Activated T-cell treated with anti-CD3 and anti-CD28 coated beads, Interleukin-2, amount 50 U/mL, for 72 hours (primary cell): ENCODE results near the gene PACS2. TPM values are rescaled to one million over a fixed set of nuclear protein-coding genes. Genes with fewer than 3 reads are reported as not detected.

ENCODE experiments used
- ATAC-seq, 2 donors: fragments of 150-1000 bp; cut with Tn5 transposase; replicated peaks in 1 of 2; 2 replicates each; pipeline ENCODE4 v1.10.0; 2021; ENCODE audit warnings: moderate library complexity in 2 of 2, mild to moderate bottlenecking in 1 of 2
- DNase-seq, 2 donors: peaks; one replicate each; pipeline ENCODE4 v3.0.0; 2021 to 2022; ENCODE audit warnings: mixed read lengths in 1 of 2
- H3K27ac Mint-ChIP-seq: one replicate; pipeline ENCODE4 v1.8.0; 2022; ENCODE audit warnings: mild to moderate bottlenecking, moderate library complexity, mixed read lengths
- H3K27me3 Mint-ChIP-seq: one replicate; pipeline ENCODE4 v1.8.0; 2022; ENCODE audit warnings: low read depth, mixed read lengths
- H3K36me3 Mint-ChIP-seq, 2 donors: one replicate each; pipeline ENCODE4 v1.8.0; 2022; ENCODE audit warnings: mixed read lengths in 2 of 2, mild to moderate bottlenecking in 1 of 2; ENCODE audit not compliant: insufficient read depth in 2 of 2
- H3K4me1 Mint-ChIP-seq: one replicate; pipeline ENCODE4 v1.8.0; 2022; ENCODE audit warnings: low read depth, mixed read lengths
- H3K4me3 Mint-ChIP-seq, 2 donors: one replicate each; pipeline ENCODE4 v1.8.0; 2022; ENCODE audit warnings: mild to moderate bottlenecking in 2 of 2, mixed read lengths in 2 of 2, moderate library complexity in 2 of 2
- H3K9me3 Mint-ChIP-seq, 2 donors: one replicate each; pipeline ENCODE4 v1.8.0; 2022; ENCODE audit warnings: mixed read lengths in 2 of 2
- total RNA-seq, 2 donors: library from RNA; stranded (reverse); gene quantifications; one replicate each; pipeline ENCODE4 v1.2.3, GENCODE V29; 2022

PACS2 gene
- total RNA-seq, 2 donors from 2014 or later, result 36.5 to 44.9 TPM

GRCh38 chr14:105347587-105347968 lies 33.0 kb downstream of the PACS2 start:
- H3K27ac Mint-ChIP-seq, result no peak overlapping the region
- H3K4me1 Mint-ChIP-seq, result no peaks in the 10 kb centered on the region
- no peaks in the 10 kb centered on the region for H3K27me3 Mint-ChIP-seq
- peaks cover 2 to 4% of the 10 kb centered on the region in 2 donors for H3K36me3 Mint-ChIP-seq
- no peak for ATAC-seq
- no peaks in the 10 kb centered on the region for H3K9me3 Mint-ChIP-seq
- no peak overlapping the region for H3K4me3 Mint-ChIP-seq
- DNase-seq, result no peak

GRCh38 chr14:105348169-105348944 lies 33.8 kb downstream of the PACS2 start:
- Mint-ChIP-seq H3K4me3 (no peak overlapping the region), H3K27me3 (no peaks in the 10 kb centered on the region), H3K27ac (no peak overlapping the region), H3K4me1 (no peaks in the 10 kb centered on the region), H3K9me3 (no peaks in the 10 kb centered on the region), H3K36me3 (peaks cover 2 to 4% of the 10 kb centered on the region in 2 donors)
- no peak for ATAC-seq
- no peak for DNase-seq

- H3K27me3 Mint-ChIP-seq, result no peaks in the 10 kb centered on the region
- H3K4me3 Mint-ChIP-seq, result no peak overlapping the region
- H3K27ac Mint-ChIP-seq, result no peak overlapping the region
- no peak for ATAC-seq
- DNase-seq, result no peak
- H3K4me1 Mint-ChIP-seq, result no peaks in the 10 kb centered on the region
- H3K9me3 Mint-ChIP-seq, result no peaks in the 10 kb centered on the region
- peaks cover 2 to 4% of the 10 kb centered on the region in 2 donors for H3K36me3 Mint-ChIP-seq
Observed at GRCh38 chr14:105348945-105349699, 34.6 kb downstream of the PACS2 start.

GRCh38 chr14:105349992-105350391 lies 35.4 kb downstream of the PACS2 start:
- Mint-ChIP-seq H3K27ac (no peak overlapping the region), H3K4me1 (no peaks in the 10 kb centered on the region), H3K36me3 (peaks cover 2 to 4% of the 10 kb centered on the region in 2 donors), H3K9me3 (no peaks in the 10 kb centered on the region), H3K4me3 (no peak overlapping the region), H3K27me3 (no peaks in the 10 kb centered on the region)
- ATAC-seq (no peak), DNase-seq (no peak)

GRCh38 chr14:105350450-105351244 lies 36.1 kb downstream of the PACS2 start:
- no peak for ATAC-seq
- DNase-seq, result no peak
- Mint-ChIP-seq H3K9me3 (no peaks in the 10 kb centered on the region), H3K36me3 (peaks cover 0 to 2% of the 10 kb centered on the region in 2 donors), H3K27ac (no peak overlapping the region), H3K27me3 (no peaks in the 10 kb centered on the region), H3K4me3 (no peak overlapping the region), H3K4me1 (no peaks in the 10 kb centered on the region)

DNA sequence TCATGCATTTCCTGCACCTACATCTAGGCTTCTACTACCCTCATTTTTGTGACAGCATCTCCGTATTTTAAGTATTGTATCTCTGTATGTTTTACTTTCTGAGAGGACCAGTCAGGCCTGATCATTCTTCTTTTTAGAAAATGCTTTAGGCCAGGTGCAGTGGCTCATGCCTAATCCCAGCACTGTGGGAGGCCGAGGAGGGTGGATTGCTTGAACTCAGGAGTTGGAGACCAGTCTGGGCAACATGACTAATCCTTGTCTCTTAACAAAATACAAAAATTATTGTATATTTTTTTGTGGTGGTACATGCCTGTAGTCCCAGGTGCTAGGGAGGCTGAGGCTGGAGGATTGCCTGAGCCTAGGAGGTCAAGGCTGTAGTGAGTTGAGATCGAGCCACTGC lies 36.9 kb downstream of the PACS2 start:
- DNase-seq (no peak), ATAC-seq (no peak)
- no peaks in the 10 kb centered on the region for H3K27me3 Mint-ChIP-seq
- no peaks in the 10 kb centered on the region for H3K9me3 Mint-ChIP-seq
- H3K4me3 Mint-ChIP-seq, result no peak overlapping the region
- no peaks in the 10 kb centered on the region for H3K36me3 Mint-ChIP-seq
- H3K27ac Mint-ChIP-seq, result no peak overlapping the region
- no peaks in the 10 kb centered on the region for H3K4me1 Mint-ChIP-seq

DNA sequence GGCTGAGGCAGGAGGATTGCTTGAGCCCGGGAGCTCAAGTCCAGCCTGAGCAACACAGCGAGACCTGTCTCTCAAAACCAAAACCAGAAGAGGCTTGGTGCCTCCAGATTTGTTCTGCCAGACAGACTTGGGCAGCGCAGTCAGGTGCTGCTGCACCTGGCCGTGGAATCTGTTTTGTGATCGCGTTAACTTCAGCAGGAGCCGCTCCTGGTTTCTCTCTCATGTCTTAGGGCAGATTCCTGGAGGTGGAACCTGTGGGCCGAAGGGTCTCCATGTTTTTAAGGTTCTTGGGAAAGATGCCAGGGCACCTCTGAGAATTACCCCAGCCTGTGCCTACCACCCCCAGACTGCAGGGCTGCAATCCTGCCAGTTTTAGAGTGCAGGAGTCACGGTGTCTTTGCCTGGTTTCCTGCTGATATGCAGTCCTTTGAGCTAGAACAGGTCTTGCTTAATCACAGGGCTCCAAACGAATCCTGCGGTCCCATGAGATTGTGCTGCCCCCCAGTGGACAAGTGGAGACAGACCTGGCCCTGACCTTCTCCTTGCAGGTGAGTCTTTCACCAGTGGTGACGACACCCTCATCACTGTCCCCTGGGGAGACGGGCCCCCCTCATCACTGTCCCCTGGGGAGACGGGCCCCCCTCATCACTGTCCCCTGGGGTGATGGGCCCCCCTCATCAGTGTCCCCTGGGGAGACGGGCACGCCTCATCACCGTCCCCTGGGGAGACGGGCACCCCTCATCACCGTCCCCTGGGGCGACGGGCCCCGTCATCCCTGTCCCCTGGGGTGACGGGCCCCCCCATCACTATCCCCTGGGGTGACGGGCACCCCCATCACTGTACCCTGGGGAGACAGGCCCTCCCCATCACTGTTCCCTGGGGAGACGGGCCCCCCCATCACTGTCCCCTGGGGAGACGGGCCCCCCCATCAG lies 37.6 kb downstream of the PACS2 start:
- Mint-ChIP-seq H3K36me3 (no peaks in the 10 kb centered on the region), H3K27me3 (no peaks in the 10 kb centered on the region), H3K4me1 (no peaks in the 10 kb centered on the region), H3K9me3 (no peaks in the 10 kb centered on the region), H3K27ac (no peak overlapping the region), H3K4me3 (no peak overlapping the region)
- peak; percentile 86 to 89 for DNase-seq
- peak; percentile 94 to 98 for ATAC-seq

GRCh38 chr14:105353136-105353535 lies 38.6 kb downstream of the PACS2 start:
- Mint-ChIP-seq H3K27me3 (no peaks in the 10 kb centered on the region), H3K4me3 (no peak overlapping the region), H3K27ac (no peak overlapping the region)

DNA sequence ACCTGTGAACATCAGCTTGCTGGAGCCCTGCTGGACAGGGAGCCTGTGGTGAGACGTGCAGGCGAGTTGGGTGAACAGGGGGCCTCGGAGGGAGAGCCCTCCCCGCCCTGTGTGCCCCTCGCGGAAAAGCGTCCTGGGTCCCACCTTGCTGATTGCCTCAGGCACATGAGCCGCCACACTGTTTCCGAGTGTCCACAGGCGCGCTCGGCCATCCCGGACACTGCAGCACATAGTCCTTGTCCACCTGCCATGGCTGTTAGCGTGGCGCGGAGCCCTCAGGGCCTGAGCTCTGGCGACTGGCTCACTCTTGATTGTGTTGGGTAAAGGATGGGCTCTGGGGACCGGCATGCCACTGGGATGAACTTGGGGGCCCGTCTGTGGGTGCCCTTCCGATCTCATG lies 40.0 kb downstream of the PACS2 start:
- H3K4me3 Mint-ChIP-seq, result no peak overlapping the region
- DNase-seq (no peak), ATAC-seq (no peak)
- no peaks in the 10 kb centered on the region for H3K9me3 Mint-ChIP-seq
- H3K27ac Mint-ChIP-seq, result no peak overlapping the region
- no peaks in the 10 kb centered on the region for H3K4me1 Mint-ChIP-seq
- no peaks in the 10 kb centered on the region for H3K36me3 Mint-ChIP-seq
- no peaks in the 10 kb centered on the region for H3K27me3 Mint-ChIP-seq

More at GRCh38 chr14:105353136-105353535, 38.6 kb downstream of the PACS2 start:
- DNase-seq (no peak), ATAC-seq (no peak)
- H3K9me3 Mint-ChIP-seq, result no peaks in the 10 kb centered on the region
- H3K36me3 Mint-ChIP-seq, result no peaks in the 10 kb centered on the region
- no peaks in the 10 kb centered on the region for H3K4me1 Mint-ChIP-seq

GRCh38 chr14:105355049-105355575 lies 40.6 kb downstream of the PACS2 start:
- Mint-ChIP-seq H3K36me3 (no peaks in the 10 kb centered on the region), H3K4me3 (no peak overlapping the region), H3K9me3 (no peaks in the 10 kb centered on the region), H3K27me3 (no peaks in the 10 kb centered on the region), H3K27ac (no peak overlapping the region), H3K4me1 (no peaks in the 10 kb centered on the region)
- DNase-seq (no peak), ATAC-seq (no peak)

DNA sequence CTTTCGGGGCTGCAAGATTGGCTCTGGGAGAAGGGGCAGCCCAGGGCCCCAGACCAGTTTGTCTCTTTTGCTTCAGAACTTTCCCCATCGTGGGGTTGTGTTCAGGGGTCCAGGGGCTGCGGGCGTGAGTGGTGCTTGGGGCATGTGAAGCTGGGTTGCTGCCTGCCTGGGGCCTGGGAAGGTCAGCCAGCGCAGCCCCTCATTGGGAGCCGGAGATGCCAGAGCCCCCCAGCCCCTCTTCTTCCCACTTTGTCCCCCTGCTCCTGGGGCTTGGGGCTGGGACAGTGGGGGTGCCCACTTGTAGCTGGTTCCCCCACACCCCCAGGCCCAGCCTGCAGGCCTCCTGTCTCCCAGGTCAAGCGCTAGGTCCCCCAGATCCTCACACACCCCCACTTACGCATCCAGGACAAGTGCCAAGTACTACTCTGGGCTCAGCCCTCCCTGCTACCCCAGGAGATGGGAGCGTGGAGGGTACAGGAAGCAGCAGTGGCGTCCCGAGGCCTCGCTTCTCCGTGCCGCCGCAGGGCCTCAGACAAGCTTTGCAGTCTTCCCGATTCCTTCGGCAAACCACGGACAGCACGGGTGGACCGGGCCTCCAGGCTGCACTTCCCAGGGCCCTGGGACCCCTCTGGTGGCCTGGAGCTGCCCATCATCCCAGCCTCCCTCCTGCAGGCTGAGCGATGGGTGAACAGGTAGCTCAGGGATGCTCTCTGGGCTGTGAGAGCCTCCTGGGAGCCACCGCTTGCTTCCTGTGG lies 41.5 kb downstream of the PACS2 start:
- no peaks in the 10 kb centered on the region for H3K27me3 Mint-ChIP-seq
- H3K36me3 Mint-ChIP-seq, result no peaks in the 10 kb centered on the region
- H3K9me3 Mint-ChIP-seq, result no peaks in the 10 kb centered on the region
- DNase-seq, result no peak
- H3K4me3 Mint-ChIP-seq, result no peak overlapping the region
- no peak for ATAC-seq
- no peak overlapping the region for H3K27ac Mint-ChIP-seq
- H3K4me1 Mint-ChIP-seq, result no peaks in the 10 kb centered on the region

DNA sequence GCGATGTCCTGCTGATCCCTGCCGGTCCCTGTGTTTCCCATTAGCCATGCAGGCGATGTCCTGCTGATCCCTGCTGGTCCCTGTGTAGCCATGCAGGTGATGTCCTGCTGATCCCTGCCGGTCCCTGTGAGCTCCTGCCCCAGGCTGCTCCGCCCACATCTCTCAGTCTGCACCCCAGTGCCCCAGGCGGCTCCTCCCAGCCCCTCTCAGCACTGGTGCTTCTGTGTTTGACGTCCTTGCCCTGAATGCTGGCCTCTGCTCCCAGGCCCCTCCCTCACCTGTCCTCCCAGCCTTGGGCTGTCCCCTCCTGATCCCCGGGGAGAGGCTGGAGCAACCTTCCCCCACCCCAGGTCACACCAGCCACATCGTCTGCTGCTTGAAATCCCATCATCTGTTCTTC lies 42.4 kb downstream of the PACS2 start:
- Mint-ChIP-seq H3K9me3 (no peaks in the 10 kb centered on the region), H3K4me3 (no peak overlapping the region), H3K36me3 (no peaks in the 10 kb centered on the region), H3K4me1 (peaks cover 2% of the 10 kb centered on the region), H3K27me3 (no peaks in the 10 kb centered on the region), H3K27ac (no peak overlapping the region)
- ATAC-seq, result no peak
- DNase-seq, result no peak
